Caco-2 (cell line): ENCODE measurements around the gene FOXD2. TPM values are rescaled to one million over a fixed set of nuclear protein-coding genes. Genes with fewer than 3 reads are reported as not detected.

ENCODE experiments used
- BruUV-seq: library from RNA; stranded (reverse); fragments of 400-500 nt; replicated peaks from 2 replicates; lab custom pipeline; 2021; lab: Mats Ljungman, UMichigan
- CTCF ChIA-PET: fragments of 300-600 bp; sonication (Branson Sonifier 250); formaldehyde crosslinking; loops from one replicate; lab custom pipeline; 2022; ENCODE audit warnings: antibody characterized with exemption; lab: Charles Lee
- POLR2A ChIA-PET: fragments of 300-600 bp; sonication (Branson Sonifier 250); formaldehyde crosslinking; loops from one replicate; lab custom pipeline; 2022; ENCODE audit warnings: antibody characterized with exemption; lab: Charles Lee
- DNase-seq, 2 experiments: peaks; one replicate each; pipeline versions ENCODE4 v3.0.0 to v3.0.0-alpha.2; 2020 to 2022
- H3K27me3 ChIP-seq: replicated peaks from 2 replicates; pipeline ENCODE4 v1.6.0; 2011; ENCODE audit warnings: low read length; ENCODE audit not compliant: control insufficient read depth, insufficient read depth
- H3K36me3 ChIP-seq: 2 replicates; pipeline ENCODE4 v1.5.1; 2011; ENCODE audit warnings: low read length; ENCODE audit not compliant: control insufficient read depth, insufficient read depth
- H3K4me1 ChIP-seq: fragments of 250-450 bp; sonication (Bioruptor Pico); 2 replicates; pipeline ENCODE4 v1.5.1; 2020; ENCODE audit warnings: mild to moderate bottlenecking
- H3K4me3 ChIP-seq: 2 replicates; pipeline ENCODE4 v1.5.1; 2011; ENCODE audit warnings: low read depth, mild to moderate bottlenecking, control low read depth, low read length
- H3K9me3 ChIP-seq: fragments of 250-450 bp; sonication (Bioruptor Pico); 2 replicates; pipeline ENCODE4 v1.5.1; 2020; ENCODE audit warnings: mild to moderate bottlenecking, moderate library complexity
- H3K27ac Mint-ChIP-seq: one replicate; pipeline ENCODE4 v1.8.0; 2022; ENCODE audit warnings: mixed read lengths; ENCODE audit not compliant: unreplicated experiment
- H3K27me3 Mint-ChIP-seq: one replicate; pipeline ENCODE4 v1.8.0; 2022; ENCODE audit warnings: mixed read lengths; ENCODE audit not compliant: insufficient read depth, unreplicated experiment
- H3K36me3 Mint-ChIP-seq: one replicate; pipeline ENCODE4 v1.8.0; 2022; ENCODE audit warnings: mild to moderate bottlenecking, mixed read lengths; ENCODE audit not compliant: insufficient read depth, unreplicated experiment
- H3K4me1 Mint-ChIP-seq: one replicate; pipeline ENCODE4 v1.8.0; 2022; ENCODE audit warnings: low read depth, mixed read lengths; ENCODE audit not compliant: unreplicated experiment
- H3K4me3 Mint-ChIP-seq: one replicate; pipeline ENCODE4 v1.8.0; 2022; ENCODE audit warnings: mild to moderate bottlenecking, moderate library complexity, mixed read lengths; ENCODE audit not compliant: unreplicated experiment
- H3K9me3 Mint-ChIP-seq: one replicate; pipeline ENCODE4 v1.8.0; 2022; ENCODE audit warnings: mixed read lengths; ENCODE audit not compliant: unreplicated experiment
- intact Hi-C: fragments of 100-400 bp; cut with micrococcal nuclease; formaldehyde crosslinking; loops from one replicate; pipeline ENCODE4 v1.10.0; 2022; ENCODE audit not compliant: unreplicated experiment
- total RNA-seq: library from RNA; stranded (reverse); gene quantifications from 2 replicates; pipeline ENCODE4 v1.2.3, GENCODE V29; 2022
- TF ChIP-seq, protein P1 (sequence below), 2 experiments: fragments of 200-600 bp in 1 of 2; IDR thresholded peaks; 1 replicate in 1 of 2; 2 replicates in 1 of 2; pipeline versions ENCODE4 v1.5.1 to v1.8.0; 2011 to 2022; ENCODE audit warnings: antibody characterized with exemption in 1 of 2, control low read depth in 1 of 2, inconsistent platforms in 1 of 2, low read depth in 1 of 2, low read length in 1 of 2, mild to moderate bottlenecking in 1 of 2, moderate library complexity in 1 of 2; ENCODE audit not compliant: insufficient read depth in 1 of 2, severe bottlenecking in 1 of 2, unreplicated experiment in 1 of 2

FOXD2 gene
- total RNA-seq, 1 experiment from 2014 or later = 4.6 TPM

DNA sequence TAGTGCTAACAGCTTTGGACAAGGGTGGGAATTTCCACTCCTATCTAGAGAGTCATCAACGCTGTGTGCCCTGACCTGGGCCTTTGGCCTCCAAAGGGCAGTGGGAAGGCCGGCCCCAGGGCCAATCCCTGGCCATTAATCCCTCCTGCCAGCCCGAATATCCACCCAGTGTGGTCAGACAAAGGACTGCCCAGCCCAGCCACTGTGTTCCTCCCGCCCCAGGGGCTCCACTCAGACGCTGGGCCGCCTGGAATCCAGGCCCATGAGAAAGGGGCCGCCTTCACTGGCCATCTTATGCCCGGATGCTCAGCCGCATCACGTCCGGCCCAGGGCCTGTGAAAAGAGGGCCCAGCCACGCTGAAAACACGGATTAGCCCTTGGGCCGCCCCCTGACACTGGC lies 25.4 kb upstream of the FOXD2 start:
- Histone ChIP-seq H3K36me3 (no peaks in the 10 kb centered on the region), H3K4me1 (peaks cover 5% of the 10 kb centered on the region; the same call in 1 of the 2 replicates), H3K4me3 (no peak overlapping the region), H3K27me3 (no peaks in the 10 kb centered on the region), H3K9me3 (no peaks in the 10 kb centered on the region)
- DNase-seq = peak in 1 of 2 experiments; percentile 53
- intact Hi-C loops = no loop called here
- Mint-ChIP-seq H3K27ac (no peak overlapping the region), H3K4me3 (no peak overlapping the region), H3K9me3 (no peaks in the 10 kb centered on the region), H3K36me3 (no peaks in the 10 kb centered on the region), H3K27me3 (no peaks in the 10 kb centered on the region), H3K4me1 (no peaks in the 10 kb centered on the region)
- ChIA-PET CTCF (no interaction called here), POLR2A (no interaction called here)
- no TSS peak for BruUV-seq
- TF ChIP-seq, protein P1, sequence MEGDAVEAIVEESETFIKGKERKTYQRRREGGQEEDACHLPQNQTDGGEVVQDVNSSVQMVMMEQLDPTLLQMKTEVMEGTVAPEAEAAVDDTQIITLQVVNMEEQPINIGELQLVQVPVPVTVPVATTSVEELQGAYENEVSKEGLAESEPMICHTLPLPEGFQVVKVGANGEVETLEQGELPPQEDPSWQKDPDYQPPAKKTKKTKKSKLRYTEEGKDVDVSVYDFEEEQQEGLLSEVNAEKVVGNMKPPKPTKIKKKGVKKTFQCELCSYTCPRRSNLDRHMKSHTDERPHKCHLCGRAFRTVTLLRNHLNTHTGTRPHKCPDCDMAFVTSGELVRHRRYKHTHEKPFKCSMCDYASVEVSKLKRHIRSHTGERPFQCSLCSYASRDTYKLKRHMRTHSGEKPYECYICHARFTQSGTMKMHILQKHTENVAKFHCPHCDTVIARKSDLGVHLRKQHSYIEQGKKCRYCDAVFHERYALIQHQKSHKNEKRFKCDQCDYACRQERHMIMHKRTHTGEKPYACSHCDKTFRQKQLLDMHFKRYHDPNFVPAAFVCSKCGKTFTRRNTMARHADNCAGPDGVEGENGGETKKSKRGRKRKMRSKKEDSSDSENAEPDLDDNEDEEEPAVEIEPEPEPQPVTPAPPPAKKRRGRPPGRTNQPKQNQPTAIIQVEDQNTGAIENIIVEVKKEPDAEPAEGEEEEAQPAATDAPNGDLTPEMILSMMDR (IDR thresholded peaks at IDR 0.05; ENCODE audit: insufficient read depth in 1 of 2, low read depth in 1 of 2, low read length in 1 of 2, severe bottlenecking in 1 of 2, unreplicated experiment in 1 of 2) = no peak

DNA sequence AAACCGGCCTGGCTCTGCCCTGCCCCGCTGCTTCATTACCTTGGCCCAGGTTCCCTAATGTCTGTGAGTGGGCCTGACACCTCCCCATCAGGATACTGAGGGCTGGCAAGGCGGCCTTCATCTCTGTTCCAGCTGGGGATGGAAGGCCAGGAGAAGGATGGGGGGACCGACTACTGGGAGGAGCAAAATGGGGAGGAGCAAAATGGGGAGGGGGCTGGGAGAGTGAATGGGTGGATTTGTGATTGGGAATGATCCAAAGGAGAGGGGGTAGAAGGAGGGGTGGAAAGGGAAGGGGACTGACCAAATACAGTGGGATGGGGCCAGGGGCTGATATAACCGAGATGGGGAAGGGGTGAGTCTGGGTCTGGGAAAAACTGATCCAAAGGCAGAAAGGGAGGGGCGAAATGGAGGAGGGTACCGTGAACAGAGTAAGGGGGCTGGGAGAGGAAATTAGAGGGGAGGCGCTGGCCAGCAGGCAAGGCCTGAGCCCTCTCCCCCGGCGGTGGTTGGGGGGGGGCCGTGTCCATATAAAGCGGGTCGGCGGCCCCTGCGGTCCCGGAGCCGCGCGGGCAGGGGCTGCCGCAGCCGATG lies 22.0 kb upstream of the FOXD2 start, which contains the start of gene FOXE3:
Gene FOXE3, plus strand, starts transcription at position 558 of the 591 bp plus-strand sequence. Its CDS starts 31 bp downstream, at position 589.
- CTCF ChIA-PET = no interaction called here

DNA sequence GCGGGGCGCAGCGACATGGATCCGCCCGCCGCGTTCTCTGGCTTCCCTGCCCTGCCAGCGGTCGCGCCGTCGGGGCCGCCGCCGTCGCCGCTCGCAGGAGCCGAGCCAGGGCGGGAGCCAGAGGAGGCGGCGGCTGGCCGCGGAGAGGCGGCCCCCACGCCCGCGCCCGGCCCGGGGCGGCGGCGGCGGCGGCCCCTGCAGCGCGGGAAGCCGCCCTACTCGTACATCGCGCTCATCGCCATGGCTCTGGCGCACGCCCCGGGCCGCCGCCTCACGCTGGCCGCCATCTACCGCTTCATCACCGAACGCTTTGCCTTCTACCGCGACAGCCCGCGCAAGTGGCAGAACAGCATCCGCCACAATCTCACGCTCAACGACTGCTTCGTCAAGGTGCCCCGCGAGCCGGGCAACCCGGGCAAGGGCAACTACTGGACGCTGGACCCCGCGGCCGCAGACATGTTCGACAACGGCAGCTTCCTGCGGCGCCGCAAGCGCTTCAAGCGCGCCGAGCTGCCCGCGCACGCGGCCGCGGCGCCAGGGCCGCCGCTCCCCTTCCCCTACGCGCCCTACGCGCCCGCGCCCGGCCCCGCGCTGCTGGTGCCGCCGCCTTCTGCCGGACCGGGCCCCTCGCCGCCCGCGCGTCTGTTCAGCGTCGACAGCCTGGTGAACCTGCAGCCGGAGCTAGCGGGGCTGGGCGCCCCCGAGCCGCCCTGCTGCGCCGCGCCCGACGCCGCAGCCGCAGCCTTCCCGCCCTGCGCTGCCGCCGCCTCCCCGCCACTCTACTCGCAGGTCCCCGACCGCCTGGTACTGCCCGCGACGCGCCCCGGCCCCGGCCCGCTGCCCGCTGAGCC lies 21.3 kb upstream of the FOXD2 start:
- H3K4me1 ChIP-seq = no peaks in the 10 kb centered on the region
- intact Hi-C loops = no loop called here
- H3K27me3 Mint-ChIP-seq = no peaks in the 10 kb centered on the region
- BruUV-seq = no TSS peak
- H3K27ac Mint-ChIP-seq = no peak overlapping the region
- H3K36me3 ChIP-seq = no peaks in the 10 kb centered on the region
- no peaks in the 10 kb centered on the region for H3K9me3 ChIP-seq
- H3K4me3 Mint-ChIP-seq = no peak overlapping the region
- ChIA-PET CTCF (no interaction called here), POLR2A (no interaction called here)
- no peaks in the 10 kb centered on the region for H3K27me3 ChIP-seq
- TF ChIP-seq, protein P1 (IDR thresholded peaks at IDR 0.05; ENCODE audit: insufficient read depth in 1 of 2, low read depth in 1 of 2, low read length in 1 of 2, severe bottlenecking in 1 of 2, unreplicated experiment in 1 of 2) = no peak
- DNase-seq = no peak
- H3K4me3 ChIP-seq = no peak overlapping the region
- no peaks in the 10 kb centered on the region for H3K36me3 Mint-ChIP-seq
- no peaks in the 10 kb centered on the region for H3K4me1 Mint-ChIP-seq
- H3K9me3 Mint-ChIP-seq = no peaks in the 10 kb centered on the region

More for the DNA sequence above, 22.0 kb upstream of the FOXD2 start, which contains the start of gene FOXE3:
- no peak within 1 kb of the TSS for H3K27ac Mint-ChIP-seq
- H3K9me3 Mint-ChIP-seq = no peaks in the 10 kb centered on the region
- H3K9me3 ChIP-seq = no peaks in the 10 kb centered on the region
- no peaks in the 10 kb centered on the region for H3K36me3 ChIP-seq
- no peak within 1 kb of the TSS for H3K4me3 Mint-ChIP-seq
- no peak within 1 kb of the TSS for H3K4me3 ChIP-seq
- intact Hi-C loops = no loop called here
- TF ChIP-seq, protein P1 (IDR thresholded peaks at IDR 0.05; ENCODE audit: insufficient read depth in 1 of 2, low read depth in 1 of 2, low read length in 1 of 2, severe bottlenecking in 1 of 2, unreplicated experiment in 1 of 2) = no peak
- no peak for DNase-seq
- no peaks in the 10 kb centered on the region for H3K36me3 Mint-ChIP-seq
- H3K27me3 ChIP-seq = no peaks in the 10 kb centered on the region
- H3K4me1 ChIP-seq = no peaks in the 10 kb centered on the region
- no peaks in the 10 kb centered on the region for H3K27me3 Mint-ChIP-seq
- BruUV-seq = no TSS peak
- no peaks in the 10 kb centered on the region for H3K4me1 Mint-ChIP-seq
- POLR2A ChIA-PET = no interaction called here
